ENCODE results near the gene CADM1. TPM values are rescaled to one million over a fixed set of nuclear protein-coding genes. Genes with fewer than 3 reads are reported as not detected.

The CADM1 gene
- polyA plus RNA-seq, 2 donors: 1.9 to 3.8 TPM

DNA sequence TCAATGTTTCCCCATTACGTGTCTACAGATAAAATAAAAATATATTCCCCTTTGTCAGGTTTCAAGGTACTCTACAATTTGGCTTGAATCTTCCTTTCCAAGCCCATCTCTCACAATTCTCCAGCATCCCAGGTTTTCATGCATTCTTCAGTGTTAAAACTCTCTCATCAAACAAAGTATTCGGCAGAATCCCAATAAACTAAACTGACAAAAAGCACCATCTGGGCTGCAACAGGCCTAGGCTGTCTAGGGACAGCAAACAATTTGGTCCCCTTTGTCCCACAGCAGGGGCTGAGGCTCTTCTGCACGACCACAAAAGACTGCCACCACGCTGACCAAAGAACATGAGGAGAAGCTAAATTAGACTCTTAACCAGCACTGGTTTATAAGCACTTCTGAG is 159.4 kb downstream of the CADM1 start:
- WGBS, 2 donors: 75 to 76% methylated on average over 4 of the region's 4 CpGs
- Histone ChIP-seq H3K27ac (ENCODE audit: low read depth in 2 of 2, low read length in 1 of 2) (no peak overlapping the region), H3K27me3 (ENCODE audit: control insufficient read depth in 1 of 2, insufficient read depth in 2 of 2, low read length in 2 of 2) (no peaks in the 10 kb centered on the region), H3K9me3 (ENCODE audit: control insufficient read depth in 2 of 2, insufficient read depth in 1 of 2, low read depth in 1 of 2, low read length in 1 of 2) (no peaks in the 10 kb centered on the region), H3K36me3 (ENCODE audit: control insufficient read depth in 2 of 2, insufficient read depth in 2 of 2, low read length in 1 of 2) (no peaks in the 10 kb centered on the region), H3K4me1 (ENCODE audit: control insufficient read depth in 2 of 2, insufficient read depth in 2 of 2, low read length in 1 of 2) (no peaks in the 10 kb centered on the region), H3K4me3 (ENCODE audit: low read depth in 1 of 2, low read length in 2 of 2) (no peak overlapping the region)

DNA sequence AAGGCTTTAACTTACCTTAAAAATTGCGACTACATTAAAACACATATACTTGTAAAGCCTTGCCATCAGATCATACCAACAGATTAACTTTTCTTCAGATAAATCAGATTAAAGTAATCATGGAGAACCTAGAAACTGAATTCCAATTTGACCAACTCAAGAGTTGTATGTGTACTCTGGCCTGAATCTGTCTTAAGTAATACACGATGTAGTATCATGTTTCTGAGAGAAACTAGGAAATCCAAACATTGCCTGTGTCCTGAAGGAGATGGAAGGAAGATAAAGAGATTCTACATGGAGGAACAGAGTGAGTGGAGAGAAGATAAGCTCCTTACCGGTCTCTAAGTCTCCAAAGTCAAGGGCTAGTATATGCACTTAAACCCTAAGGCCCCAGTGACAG is 162.1 kb downstream of the CADM1 start:
- Histone ChIP-seq H3K4me1 (ENCODE audit: control insufficient read depth in 2 of 2, insufficient read depth in 2 of 2, low read length in 1 of 2) (no peaks in the 10 kb centered on the region), H3K27me3 (ENCODE audit: control insufficient read depth in 1 of 2, insufficient read depth in 2 of 2, low read length in 2 of 2) (no peaks in the 10 kb centered on the region), H3K9me3 (ENCODE audit: control insufficient read depth in 2 of 2, insufficient read depth in 1 of 2, low read depth in 1 of 2, low read length in 1 of 2) (no peaks in the 10 kb centered on the region), H3K4me3 (ENCODE audit: low read depth in 1 of 2, low read length in 2 of 2) (no peak overlapping the region), H3K27ac (ENCODE audit: low read depth in 2 of 2, low read length in 1 of 2) (no peak overlapping the region), H3K36me3 (ENCODE audit: control insufficient read depth in 2 of 2, insufficient read depth in 2 of 2, low read length in 1 of 2) (no peaks in the 10 kb centered on the region)
- WGBS, 2 donors: 92 to 95% methylated on average over 3 of the region's 3 CpGs

DNA sequence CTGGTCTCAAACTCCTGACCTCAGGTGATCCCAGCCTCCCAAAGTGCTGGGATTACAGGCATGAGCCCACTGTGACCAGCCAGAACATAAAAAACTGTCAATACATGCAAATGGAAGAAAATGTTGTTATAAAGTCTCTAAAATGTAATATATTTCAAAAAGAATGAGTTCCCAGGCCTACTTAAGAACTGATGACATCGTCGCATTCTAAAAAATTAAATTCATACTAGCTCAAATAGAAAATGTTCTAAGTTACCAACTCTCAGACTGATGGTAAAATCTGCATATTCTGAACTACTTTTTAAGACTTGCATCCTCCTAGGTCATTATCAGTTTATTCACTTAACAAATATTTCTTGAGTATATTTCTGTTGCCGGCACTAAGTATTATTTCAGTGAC is 163.3 kb downstream of the CADM1 start:
- Histone ChIP-seq H3K36me3 (ENCODE audit: control insufficient read depth in 2 of 2, insufficient read depth in 2 of 2, low read length in 1 of 2) (no peaks in the 10 kb centered on the region), H3K4me1 (ENCODE audit: control insufficient read depth in 2 of 2, insufficient read depth in 2 of 2, low read length in 1 of 2) (no peaks in the 10 kb centered on the region), H3K9me3 (ENCODE audit: control insufficient read depth in 2 of 2, insufficient read depth in 1 of 2, low read depth in 1 of 2, low read length in 1 of 2) (no peaks in the 10 kb centered on the region), H3K27ac (ENCODE audit: low read depth in 2 of 2, low read length in 1 of 2) (no peak overlapping the region), H3K27me3 (ENCODE audit: control insufficient read depth in 1 of 2, insufficient read depth in 2 of 2, low read length in 2 of 2) (no peaks in the 10 kb centered on the region), H3K4me3 (ENCODE audit: low read depth in 1 of 2, low read length in 2 of 2) (no peak overlapping the region)
- 94 to 98% methylated on average over 3 of the region's 3 CpGs for WGBS, 2 donors

- Histone ChIP-seq H3K27ac (ENCODE audit: low read depth in 2 of 2, low read length in 1 of 2) (no peak overlapping the region), H3K27me3 (ENCODE audit: control insufficient read depth in 1 of 2, insufficient read depth in 2 of 2, low read length in 2 of 2) (no peaks in the 10 kb centered on the region), H3K9me3 (ENCODE audit: control insufficient read depth in 2 of 2, insufficient read depth in 1 of 2, low read depth in 1 of 2, low read length in 1 of 2) (no peaks in the 10 kb centered on the region), H3K36me3 (ENCODE audit: control insufficient read depth in 2 of 2, insufficient read depth in 2 of 2, low read length in 1 of 2) (no peaks in the 10 kb centered on the region), H3K4me1 (ENCODE audit: control insufficient read depth in 2 of 2, insufficient read depth in 2 of 2, low read length in 1 of 2) (no peaks in the 10 kb centered on the region), H3K4me3 (ENCODE audit: low read depth in 1 of 2, low read length in 2 of 2) (no peak overlapping the region)
- WGBS, 2 donors: 80 to 81% methylated on average over 3 of the region's 3 CpGs
These were observed 165.7 kb downstream of the CADM1 start for GRCh38 chr11:115338476-115338875.

GRCh38 chr11:115334932-115335788 is 169.1 kb downstream of the CADM1 start:
- no peak overlapping the region for H3K27ac ChIP-seq (ENCODE audit: low read depth in 2 of 2, low read length in 1 of 2)
- 56% methylated on average over 3 of the region's 3 CpGs for WGBS, 2 donors

DNA sequence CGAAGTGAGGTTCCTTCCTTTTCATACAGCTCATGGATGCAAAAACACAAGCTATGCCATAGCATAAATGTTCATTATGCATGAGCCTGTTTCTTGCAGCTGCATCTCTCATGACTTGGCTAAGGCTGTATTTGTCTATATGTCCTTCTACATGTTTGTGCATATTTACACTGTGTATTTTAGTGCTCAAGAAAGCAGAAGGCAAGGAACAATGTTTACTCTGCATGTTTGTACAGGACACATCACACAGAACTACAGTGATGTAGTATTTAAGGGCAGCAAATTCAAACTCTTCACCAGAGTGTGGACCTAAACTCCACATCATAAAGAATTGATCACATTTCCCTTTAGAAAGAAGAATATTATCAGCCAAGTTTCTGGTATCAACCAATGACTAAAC is 170.3 kb downstream of the CADM1 start:
- H3K27ac ChIP-seq (ENCODE audit: low read depth in 2 of 2, low read length in 1 of 2): no peak overlapping the region
- no peaks in the 10 kb centered on the region for H3K4me1 ChIP-seq (ENCODE audit: control insufficient read depth in 2 of 2, insufficient read depth in 2 of 2, low read length in 1 of 2)
- 46 to 51% methylated on average over 1 of the region's 1 CpG for WGBS, 2 donors
- no peaks in the 10 kb centered on the region for H3K9me3 ChIP-seq (ENCODE audit: control insufficient read depth in 2 of 2, insufficient read depth in 1 of 2, low read depth in 1 of 2, low read length in 1 of 2)
- no peak overlapping the region for H3K4me3 ChIP-seq (ENCODE audit: low read depth in 1 of 2, low read length in 2 of 2)
- H3K27me3 ChIP-seq (ENCODE audit: control insufficient read depth in 1 of 2, insufficient read depth in 2 of 2, low read length in 2 of 2): no peaks in the 10 kb centered on the region
- H3K36me3 ChIP-seq (ENCODE audit: control insufficient read depth in 2 of 2, insufficient read depth in 2 of 2, low read length in 1 of 2): no peaks in the 10 kb centered on the region

More at GRCh38 chr11:115334932-115335788, 169.1 kb downstream of the CADM1 start:
- no peaks in the 10 kb centered on the region for H3K9me3 ChIP-seq (ENCODE audit: control insufficient read depth in 2 of 2, insufficient read depth in 1 of 2, low read depth in 1 of 2, low read length in 1 of 2)
- no peaks in the 10 kb centered on the region for H3K27me3 ChIP-seq (ENCODE audit: control insufficient read depth in 1 of 2, insufficient read depth in 2 of 2, low read length in 2 of 2)
- no peaks in the 10 kb centered on the region for H3K36me3 ChIP-seq (ENCODE audit: control insufficient read depth in 2 of 2, insufficient read depth in 2 of 2, low read length in 1 of 2)
- no peaks in the 10 kb centered on the region for H3K4me1 ChIP-seq (ENCODE audit: control insufficient read depth in 2 of 2, insufficient read depth in 2 of 2, low read length in 1 of 2)
- no peak overlapping the region for H3K4me3 ChIP-seq (ENCODE audit: low read depth in 1 of 2, low read length in 2 of 2)

DNA sequence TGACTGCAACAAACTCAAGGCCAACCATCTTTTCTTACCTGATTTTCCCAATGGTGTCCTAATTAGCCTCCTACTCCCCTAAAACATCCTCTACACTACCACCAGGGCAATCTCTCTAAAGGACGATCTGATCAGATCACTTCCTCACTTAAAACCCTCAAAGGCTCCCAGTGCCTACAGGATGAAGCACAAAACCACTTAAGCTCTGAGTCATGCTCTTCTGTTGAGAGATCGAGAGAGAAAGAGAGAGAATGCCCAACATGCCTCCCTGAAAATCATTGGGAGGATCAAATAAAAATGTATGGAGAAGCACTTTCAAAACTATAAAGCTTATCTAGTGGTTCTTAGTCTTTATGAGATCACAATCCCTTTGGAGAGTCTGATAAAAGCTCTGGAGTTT is 171.1 kb downstream of the CADM1 start:
- Histone ChIP-seq H3K4me3 (ENCODE audit: low read depth in 1 of 2, low read length in 2 of 2) (no peak overlapping the region), H3K4me1 (ENCODE audit: control insufficient read depth in 2 of 2, insufficient read depth in 2 of 2, low read length in 1 of 2) (no peaks in the 10 kb centered on the region), H3K36me3 (ENCODE audit: control insufficient read depth in 2 of 2, insufficient read depth in 2 of 2, low read length in 1 of 2) (no peaks in the 10 kb centered on the region), H3K9me3 (ENCODE audit: control insufficient read depth in 2 of 2, insufficient read depth in 1 of 2, low read depth in 1 of 2, low read length in 1 of 2) (no peaks in the 10 kb centered on the region), H3K27me3 (ENCODE audit: control insufficient read depth in 1 of 2, insufficient read depth in 2 of 2, low read length in 2 of 2) (no peaks in the 10 kb centered on the region), H3K27ac (ENCODE audit: low read depth in 2 of 2, low read length in 1 of 2) (no peak overlapping the region)
- WGBS, 2 donors: 55 to 58% methylated on average over 2 of the region's 2 CpGs

- Histone ChIP-seq H3K9me3 (ENCODE audit: control insufficient read depth in 2 of 2, insufficient read depth in 1 of 2, low read depth in 1 of 2, low read length in 1 of 2) (no peaks in the 10 kb centered on the region), H3K36me3 (ENCODE audit: control insufficient read depth in 2 of 2, insufficient read depth in 2 of 2, low read length in 1 of 2) (no peaks in the 10 kb centered on the region), H3K27ac (ENCODE audit: low read depth in 2 of 2, low read length in 1 of 2) (no peak overlapping the region), H3K4me3 (ENCODE audit: low read depth in 1 of 2, low read length in 2 of 2) (no peak overlapping the region), H3K4me1 (ENCODE audit: control insufficient read depth in 2 of 2, insufficient read depth in 2 of 2, low read length in 1 of 2) (no peaks in the 10 kb centered on the region), H3K27me3 (ENCODE audit: control insufficient read depth in 1 of 2, insufficient read depth in 2 of 2, low read length in 2 of 2) (no peaks in the 10 kb centered on the region)
- WGBS, 2 donors: 86 to 93% methylated on average over 3 of the region's 3 CpGs
These were observed 173.3 kb downstream of the CADM1 start for GRCh38 chr11:115330684-115331482.

GRCh38 chr11:115326526-115326925 is 177.7 kb downstream of the CADM1 start:
- no peaks in the 10 kb centered on the region for H3K36me3 ChIP-seq (ENCODE audit: control insufficient read depth in 2 of 2, insufficient read depth in 2 of 2, low read length in 1 of 2)
- no peaks in the 10 kb centered on the region for H3K4me1 ChIP-seq (ENCODE audit: control insufficient read depth in 2 of 2, insufficient read depth in 2 of 2, low read length in 1 of 2)
- H3K27ac ChIP-seq (ENCODE audit: low read depth in 2 of 2, low read length in 1 of 2): no peak overlapping the region
- no peaks in the 10 kb centered on the region for H3K9me3 ChIP-seq (ENCODE audit: control insufficient read depth in 2 of 2, insufficient read depth in 1 of 2, low read depth in 1 of 2, low read length in 1 of 2)
- no peak overlapping the region for H3K4me3 ChIP-seq (ENCODE audit: low read depth in 1 of 2, low read length in 2 of 2)
- WGBS, 2 donors: 58 to 70% methylated on average over 2 of the region's 2 CpGs
- no peaks in the 10 kb centered on the region for H3K27me3 ChIP-seq (ENCODE audit: control insufficient read depth in 1 of 2, insufficient read depth in 2 of 2, low read length in 2 of 2)
